HL-60/S4 treated with phorbol 12-myristate 13-acetate at 8.2 ng/mL for 4 days and 3 days (cell line): ENCODE measurements around the gene ADGRG3.
"Not testable (repeated sequence)": the region's sequence is repeated elsewhere in the genome, so short reads cannot be mapped to it uniquely, and the experiment has no call there.

Experiments
- in situ Hi-C: fragments of 300-500 bp; cut with MboI; formaldehyde crosslinking; loops from 2 replicates; pipeline ENCODE4 v1.15.0; 2022; ENCODE audit warnings: low sequenced_read_pairs

ADGRG3 gene

GRCh38 chr16:57661936-57662906 is 5.9 kb upstream of the ADGRG3 start:
- in situ Hi-C loops: no loop called here

GRCh38 chr16:57663436-57663835 is 4.7 kb upstream of the ADGRG3 start:
- in situ Hi-C loops: no loop called here

GRCh38 chr16:57663917-57664661 is 4.0 kb upstream of the ADGRG3 start:
- in situ Hi-C loops: no loop called here

GRCh38 chr16:57664662-57665025 is 3.5 kb upstream of the ADGRG3 start:
- in situ Hi-C loops: no loop called here

GRCh38 chr16:57665541-57665940 is 2.6 kb upstream of the ADGRG3 start:
- in situ Hi-C loops: no loop called here

- in situ Hi-C loops: no loop called here
These were observed 1.6 kb upstream of the ADGRG3 start for GRCh38 chr16:57666353-57667047.

- in situ Hi-C loops: no loop called here
These were observed 1.0 kb upstream of the ADGRG3 start for GRCh38 chr16:57667048-57667525.

- in situ Hi-C loops: no loop called here
These were observed 412 bp upstream of the ADGRG3 start for GRCh38 chr16:57667526-57668262.

- in situ Hi-C loops: no loop called here
These were observed 747 bp downstream of the ADGRG3 start for GRCh38 chr16:57668630-57669475.

GRCh38 chr16:57669476-57670162 is 1.5 kb downstream of the ADGRG3 start:
- in situ Hi-C loops: no loop called here

GRCh38 chr16:57670196-57670595 is 2.1 kb downstream of the ADGRG3 start:
- in situ Hi-C loops: no loop called here

GRCh38 chr16:57671451-57671850 is 3.3 kb downstream of the ADGRG3 start:
- in situ Hi-C loops: not testable (repeated sequence)

GRCh38 chr16:57672416-57672815 is 4.3 kb downstream of the ADGRG3 start:
- in situ Hi-C loops: no loop called here

GRCh38 chr16:57672824-57673223 is 4.7 kb downstream of the ADGRG3 start:
- in situ Hi-C loops: no loop called here

- in situ Hi-C loops: no loop called here
These were observed 7.8 kb downstream of the ADGRG3 start for GRCh38 chr16:57675741-57676551.

- in situ Hi-C loops: no loop called here
These were observed 8.5 kb downstream of the ADGRG3 start for GRCh38 chr16:57676553-57677085.

GRCh38 chr16:57677622-57678369 is 9.7 kb downstream of the ADGRG3 start:
- in situ Hi-C loops: no loop called here
